GM21390 (cell line): ENCODE data around the gene SHISA9.
"Not testable (repeated sequence)": the region's sequence is repeated elsewhere in the genome, so short reads cannot be mapped to it uniquely, and the experiment has no call there.

ENCODE experiments used
- ATAC-seq: cut with Tn5 transposase; IDR thresholded peaks from one replicate; pipeline ENCODE4 v1.9.1; 2021; ENCODE audit not compliant: unreplicated experiment

The SHISA9 gene

DNA sequence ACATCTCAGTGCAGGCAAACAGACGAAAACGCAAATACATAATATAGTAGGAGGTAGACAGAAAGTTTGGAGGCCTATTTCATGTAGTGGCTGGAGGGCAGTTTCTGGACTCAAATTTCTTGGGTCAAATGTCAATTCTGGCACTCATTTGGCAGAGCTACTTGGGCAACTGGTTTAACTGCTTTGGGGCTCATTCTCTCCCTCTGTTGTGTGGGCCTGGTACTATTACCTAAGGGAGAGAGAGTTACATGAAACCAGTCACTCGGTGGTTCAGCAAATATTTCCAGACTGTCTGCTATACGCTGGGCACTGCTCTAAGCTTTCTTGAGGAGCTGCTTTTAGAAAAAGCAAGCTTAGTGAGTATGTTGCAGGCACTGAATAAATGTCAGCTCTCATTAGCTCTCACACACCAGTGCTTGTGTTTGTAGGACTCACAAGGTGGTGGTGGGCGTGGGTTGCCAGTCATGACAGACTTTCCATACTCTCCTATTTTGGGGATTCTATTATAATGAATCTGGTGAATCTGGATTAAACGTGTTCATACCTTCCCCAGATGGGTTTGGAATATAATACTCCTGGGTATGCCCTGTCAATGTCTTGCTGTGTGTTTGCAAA lies 1.8 kb upstream of the SHISA9 start:
- ATAC-seq, result no peak

DNA sequence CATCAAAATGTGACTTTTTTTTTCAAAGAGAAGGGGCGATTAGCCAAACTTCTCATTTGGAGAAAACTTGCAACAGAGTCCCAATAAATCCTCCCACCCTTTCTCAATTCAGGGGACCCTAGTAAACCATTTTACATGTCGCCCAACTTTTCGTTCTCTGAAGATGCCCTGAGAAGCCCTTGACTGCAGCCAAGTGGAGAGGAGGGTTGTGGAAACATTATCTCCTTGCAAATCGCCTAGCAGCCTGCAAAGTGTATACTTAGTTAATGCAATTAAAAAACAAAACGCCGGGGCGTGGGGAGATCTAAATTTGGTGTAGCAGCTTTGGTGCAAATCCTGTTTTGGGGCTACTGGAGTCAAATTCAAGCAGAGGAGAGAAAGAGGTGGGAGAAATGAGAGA lies 1.2 kb upstream of the SHISA9 start:
- no peak for ATAC-seq

DNA sequence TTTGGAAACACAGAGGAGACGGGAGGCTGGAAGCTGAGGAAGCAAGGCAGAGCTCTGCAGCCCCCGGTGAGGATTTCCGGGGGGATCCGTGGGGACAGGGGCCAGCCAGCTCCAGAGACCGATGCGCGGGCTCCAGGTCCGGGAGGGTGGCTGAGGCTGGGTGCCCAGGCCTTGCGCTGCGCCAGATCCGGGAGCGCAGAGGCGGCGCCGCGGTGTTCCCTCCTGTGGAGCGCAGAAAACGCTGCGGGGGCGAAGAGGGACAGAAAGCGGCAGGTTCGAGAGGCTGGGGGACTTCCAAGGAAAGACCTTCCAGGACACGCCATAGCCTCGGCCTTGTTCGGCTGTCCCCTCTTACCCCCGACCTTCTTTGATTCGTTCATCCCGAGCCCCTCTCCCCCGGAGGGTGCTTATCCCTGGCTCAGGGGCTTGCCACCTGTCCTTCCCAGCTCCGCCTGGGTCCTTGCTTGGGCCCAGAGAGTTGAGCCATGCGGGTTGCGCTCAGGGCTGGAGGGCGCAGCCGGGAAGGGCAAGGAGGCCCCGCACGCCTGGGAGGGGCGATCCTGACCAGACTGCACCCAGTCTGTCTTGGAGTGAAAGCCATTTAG lies 697 bp upstream of the SHISA9 start:
- no peak for ATAC-seq

DNA sequence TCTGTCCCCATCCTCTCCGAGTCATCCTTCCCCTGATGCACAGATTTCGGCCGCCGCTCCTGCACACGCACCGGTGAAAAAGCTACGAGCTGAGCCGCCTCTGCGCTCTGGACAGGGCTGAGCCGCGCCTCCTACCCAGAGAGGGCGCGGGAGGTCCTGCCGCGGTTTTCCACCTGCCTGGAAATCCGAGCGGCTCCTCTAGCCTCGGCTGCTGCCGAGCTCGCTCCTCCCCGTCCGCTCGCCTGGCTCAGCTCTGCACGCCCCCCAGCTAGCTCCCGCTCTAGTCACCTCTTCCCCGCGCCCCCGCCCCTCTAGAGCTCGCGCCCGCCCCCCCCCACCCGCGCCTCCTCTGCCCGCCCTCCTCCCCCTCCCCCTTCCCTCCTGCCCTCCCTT lies 198 bp upstream of the SHISA9 start:
- no peak for ATAC-seq

DNA sequence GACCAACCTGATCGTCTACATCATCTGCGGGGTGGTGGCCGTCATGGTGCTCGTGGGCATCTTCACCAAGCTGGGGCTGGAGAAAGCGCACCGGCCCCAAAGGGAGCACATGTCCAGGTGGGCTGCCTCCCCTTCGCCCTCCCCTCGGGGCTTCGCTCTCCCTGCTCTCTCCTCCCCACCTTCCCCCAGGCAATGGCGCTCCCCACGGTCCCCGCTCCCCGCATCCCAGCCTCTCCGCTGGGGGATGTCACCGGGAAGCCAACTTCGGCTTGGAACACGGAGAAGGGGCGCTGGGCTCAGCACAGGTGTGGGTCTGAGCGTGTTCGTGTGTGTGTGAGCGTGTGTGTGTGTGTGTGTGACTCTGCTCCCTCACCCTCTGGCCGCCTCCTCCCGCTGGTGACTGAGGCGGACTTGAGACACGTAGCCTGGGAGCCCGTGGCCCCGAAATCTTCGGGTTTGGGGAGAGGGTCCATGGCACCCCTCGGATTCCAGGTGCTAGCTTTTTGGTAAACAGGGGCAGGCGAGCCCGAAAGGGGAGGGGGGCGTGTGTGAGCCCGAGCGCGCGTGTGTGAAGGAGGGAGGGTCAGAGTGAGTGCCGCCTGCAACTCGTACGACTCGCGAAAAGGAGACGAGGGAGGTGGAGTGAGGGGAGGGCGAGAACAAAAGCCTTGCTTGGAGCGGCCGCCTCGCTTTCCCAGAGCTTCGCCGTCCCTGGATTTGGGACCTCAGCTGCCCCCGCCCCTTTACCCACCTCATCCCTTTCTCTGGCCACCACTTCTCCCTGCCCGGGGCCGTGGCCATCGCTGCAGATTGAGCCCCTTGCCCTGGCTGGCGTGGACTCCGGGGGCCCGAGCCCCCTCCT lies 1.3 kb downstream of the SHISA9 start:
- no peak for ATAC-seq

DNA sequence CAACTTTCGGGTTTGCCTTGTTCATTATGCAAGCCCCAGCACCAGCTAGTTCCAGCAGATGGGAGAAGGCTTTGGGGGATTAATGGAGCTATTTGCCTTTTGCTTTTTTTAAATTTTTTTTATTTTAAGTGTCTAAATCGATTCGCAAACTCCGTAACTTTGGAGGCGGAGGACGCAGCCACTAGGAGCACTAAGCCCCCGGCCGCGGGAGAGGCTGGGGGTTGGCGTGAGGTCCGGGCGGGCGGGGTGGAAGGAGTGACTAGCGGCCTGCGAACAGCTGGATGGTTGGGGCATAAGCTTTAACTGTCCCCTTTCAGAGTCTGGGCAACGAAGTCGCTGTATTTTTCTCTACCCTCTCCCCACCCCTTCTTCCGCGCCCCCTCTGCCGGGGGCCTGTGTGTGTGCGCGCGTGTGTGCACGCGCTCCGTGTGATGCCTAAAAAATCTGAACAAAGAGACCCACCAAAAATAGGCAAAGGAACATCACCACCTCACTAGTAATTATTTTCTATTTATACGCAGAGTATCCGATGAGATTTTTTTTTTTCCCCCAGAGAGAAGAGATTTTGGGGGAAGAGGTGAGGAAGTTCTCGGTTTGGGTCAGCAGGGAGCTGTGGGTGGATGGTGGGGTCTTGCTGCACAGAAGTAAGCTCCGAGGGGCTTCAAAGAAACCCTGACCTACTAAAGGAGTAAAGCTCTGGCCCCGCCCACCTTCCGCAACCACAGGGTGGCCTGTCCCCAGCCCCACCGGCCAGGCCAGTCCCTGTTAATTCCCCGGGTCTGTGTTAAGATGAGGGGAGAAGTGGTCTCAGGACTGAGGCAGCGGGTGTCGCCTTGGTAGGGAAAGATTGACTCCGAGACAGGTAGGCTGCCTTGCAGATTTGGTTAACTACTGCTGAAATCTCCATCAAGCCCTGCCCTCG lies 2.3 kb downstream of the SHISA9 start:
- ATAC-seq, result no peak

DNA sequence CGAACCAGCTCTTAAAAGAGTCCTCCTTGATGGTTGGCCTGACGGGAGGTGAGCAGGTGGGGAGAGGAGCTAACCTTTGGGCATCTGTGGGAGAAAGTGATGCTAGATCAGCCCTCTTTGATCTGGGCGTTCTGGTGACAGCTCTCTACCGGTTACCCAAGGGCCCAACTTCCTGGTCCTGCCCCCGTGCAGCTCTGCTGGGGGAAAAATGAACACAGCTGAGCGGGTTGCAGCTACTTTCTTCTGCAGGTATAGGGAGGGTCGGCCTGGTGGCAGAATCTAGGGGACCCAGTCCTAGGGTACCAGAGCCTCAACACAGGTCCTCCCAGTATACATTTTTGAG lies 2.9 kb downstream of the SHISA9 start:
- no peak for ATAC-seq

DNA sequence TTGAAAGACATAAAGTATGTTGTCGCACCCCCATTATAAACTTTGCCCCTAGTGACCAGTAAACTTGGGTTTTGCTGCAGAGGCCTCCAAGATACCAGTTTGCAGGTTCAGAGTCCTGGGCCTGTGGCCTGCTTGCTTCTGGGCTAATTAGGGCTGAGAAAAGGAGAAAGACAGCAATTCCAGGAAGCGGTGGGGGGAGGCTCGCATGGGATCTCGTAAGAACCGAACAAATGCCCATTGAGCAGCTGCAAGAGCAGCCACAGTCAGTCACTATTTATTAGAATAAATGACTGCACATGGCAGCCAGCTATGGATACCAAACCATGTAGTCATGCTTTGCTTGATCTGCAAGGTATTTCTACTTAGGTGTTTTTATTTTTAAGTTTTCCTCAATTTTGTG lies 4.9 kb downstream of the SHISA9 start:
- no peak for ATAC-seq

DNA sequence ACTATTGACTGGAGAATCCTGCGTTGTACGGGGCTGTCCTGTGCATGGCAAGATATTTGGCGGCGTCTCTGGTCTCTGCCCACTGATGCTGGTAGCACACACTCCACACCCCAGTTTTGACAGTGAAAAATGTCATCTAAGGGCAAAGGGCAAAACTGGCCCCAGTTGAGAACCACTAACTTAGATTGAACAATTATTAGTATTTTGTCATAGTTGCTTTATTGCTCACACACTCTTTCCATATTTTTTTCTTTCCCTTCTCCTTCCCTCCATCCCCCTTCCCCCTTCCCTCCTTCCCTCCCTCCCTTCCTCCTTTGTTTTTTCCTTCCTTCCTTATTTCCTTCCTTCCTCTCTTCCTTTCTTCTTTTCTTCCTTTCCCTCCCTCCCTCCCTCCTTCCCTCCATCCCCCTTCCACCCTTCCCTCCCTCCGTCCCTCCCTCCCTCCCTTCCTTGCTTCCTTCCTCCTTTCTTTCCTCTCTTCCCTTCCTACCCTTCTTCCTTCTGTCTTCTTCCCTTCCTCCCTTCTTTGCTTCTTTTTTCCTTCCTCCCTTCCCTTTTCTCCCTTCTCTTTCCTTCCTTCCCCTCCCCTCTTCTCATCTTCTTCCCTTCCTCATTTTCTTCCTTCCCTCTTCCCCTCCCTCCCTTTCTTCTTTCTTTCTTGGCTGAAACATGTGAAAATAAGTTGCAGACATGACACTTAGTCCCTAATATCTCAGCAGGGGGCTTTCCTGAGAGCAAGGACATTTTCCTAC lies 5.5 kb downstream of the SHISA9 start:
- no peak for ATAC-seq

DNA sequence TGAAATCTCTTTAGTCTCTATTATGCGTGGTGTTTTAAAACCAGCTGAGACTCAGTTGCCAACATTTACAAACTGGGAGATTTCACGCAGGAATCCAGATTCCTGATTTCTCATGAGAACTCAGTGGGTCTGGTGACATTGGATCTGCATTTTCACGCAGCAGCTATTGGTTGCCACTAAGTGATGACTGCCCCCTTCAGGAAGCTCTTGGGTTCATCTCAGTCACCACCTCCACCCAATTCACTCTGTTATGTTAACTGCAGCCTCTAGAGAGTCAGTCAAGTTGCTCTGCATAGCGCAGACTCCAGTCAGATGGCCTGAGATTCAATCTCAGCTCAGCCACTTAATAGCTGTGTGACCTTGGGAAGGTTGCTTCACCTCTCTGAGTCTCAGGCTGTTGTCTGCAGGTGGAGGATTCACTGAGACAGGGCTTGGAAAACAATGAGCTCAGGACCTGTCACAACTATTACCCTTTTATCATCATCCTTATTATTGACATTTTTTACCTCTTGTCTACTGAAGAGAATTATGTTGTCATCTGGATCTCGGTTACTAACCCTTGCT lies 6.4 kb downstream of the SHISA9 start:
- no peak for ATAC-seq

DNA sequence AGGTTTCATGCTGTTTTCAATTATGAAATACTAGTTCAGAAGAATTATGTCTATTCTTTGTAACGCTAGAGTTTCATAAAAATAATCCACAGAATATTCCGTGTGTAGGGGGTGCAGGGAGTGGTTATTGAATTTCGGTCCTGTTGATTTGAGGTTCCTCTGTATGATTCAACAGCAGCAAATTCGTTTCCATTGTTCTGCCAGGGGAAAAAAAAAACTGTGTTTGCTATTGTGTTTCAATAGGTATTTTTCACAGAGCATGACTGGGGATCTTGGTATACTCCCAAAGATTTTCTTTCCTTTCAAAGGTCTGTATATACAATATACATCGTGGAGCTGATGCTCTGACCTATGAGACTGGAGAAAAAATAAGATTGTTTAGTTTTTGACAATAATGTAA lies 15.8 kb downstream of the SHISA9 start:
- ATAC-seq, result no peak

DNA sequence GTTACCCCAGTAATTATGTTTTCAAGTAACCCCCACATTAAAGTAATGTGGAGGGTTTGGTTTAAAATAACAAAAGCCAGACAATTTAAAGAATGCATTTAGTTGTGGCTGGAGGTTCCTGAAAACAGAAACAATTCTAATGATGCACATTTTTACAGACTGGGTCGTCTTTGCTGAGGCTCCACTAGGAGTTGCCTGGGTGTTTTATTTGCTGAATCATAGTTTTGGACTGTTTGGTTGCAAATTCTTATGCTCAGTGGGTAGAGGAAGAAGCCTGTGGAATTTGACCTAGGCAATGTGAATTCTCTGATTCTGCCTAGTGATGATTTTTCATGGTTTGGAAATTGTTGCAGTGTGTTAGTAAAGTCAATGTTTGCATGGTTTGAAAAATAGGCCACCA lies 16.3 kb downstream of the SHISA9 start:
- no peak for ATAC-seq

DNA sequence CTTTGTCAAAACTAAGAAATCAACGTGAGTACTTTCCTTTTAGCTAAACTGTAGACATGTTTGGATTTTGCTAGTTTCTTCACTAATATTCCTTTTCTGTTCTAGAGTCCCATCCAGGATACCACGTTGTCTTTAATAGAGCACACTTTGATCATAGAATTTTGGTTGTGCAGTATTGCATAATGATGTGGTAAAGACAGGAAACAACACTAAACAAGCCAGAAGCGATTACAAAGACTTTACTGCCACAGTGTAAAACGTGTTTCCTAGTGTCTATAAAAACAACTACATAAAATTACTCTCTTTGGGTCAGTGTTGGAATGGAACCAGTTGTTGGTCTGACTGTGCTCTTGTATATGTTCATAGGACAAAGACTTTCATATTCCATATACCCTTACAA lies 19.3 kb downstream of the SHISA9 start:
- ATAC-seq, result no peak

DNA sequence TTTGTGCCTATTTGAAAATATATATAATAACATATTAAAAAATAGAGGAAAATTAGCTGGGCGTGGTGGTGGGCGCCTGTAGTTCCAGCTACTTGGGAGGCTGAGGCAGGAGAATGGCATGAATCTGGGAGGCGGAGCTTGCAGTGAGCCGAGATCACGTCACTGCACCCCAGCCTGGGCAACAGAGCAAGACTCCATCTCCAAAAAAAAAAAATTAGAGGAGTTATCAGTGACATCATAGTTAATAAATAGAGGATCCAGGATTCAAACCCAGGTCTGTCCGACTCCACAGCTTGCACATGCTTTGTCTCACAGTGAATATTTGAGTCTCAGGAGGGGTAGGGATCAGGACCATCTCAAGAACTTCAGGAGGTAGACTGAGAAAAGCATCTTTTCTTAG lies 22.2 kb downstream of the SHISA9 start:
- ATAC-seq, result not testable (repeated sequence)

DNA sequence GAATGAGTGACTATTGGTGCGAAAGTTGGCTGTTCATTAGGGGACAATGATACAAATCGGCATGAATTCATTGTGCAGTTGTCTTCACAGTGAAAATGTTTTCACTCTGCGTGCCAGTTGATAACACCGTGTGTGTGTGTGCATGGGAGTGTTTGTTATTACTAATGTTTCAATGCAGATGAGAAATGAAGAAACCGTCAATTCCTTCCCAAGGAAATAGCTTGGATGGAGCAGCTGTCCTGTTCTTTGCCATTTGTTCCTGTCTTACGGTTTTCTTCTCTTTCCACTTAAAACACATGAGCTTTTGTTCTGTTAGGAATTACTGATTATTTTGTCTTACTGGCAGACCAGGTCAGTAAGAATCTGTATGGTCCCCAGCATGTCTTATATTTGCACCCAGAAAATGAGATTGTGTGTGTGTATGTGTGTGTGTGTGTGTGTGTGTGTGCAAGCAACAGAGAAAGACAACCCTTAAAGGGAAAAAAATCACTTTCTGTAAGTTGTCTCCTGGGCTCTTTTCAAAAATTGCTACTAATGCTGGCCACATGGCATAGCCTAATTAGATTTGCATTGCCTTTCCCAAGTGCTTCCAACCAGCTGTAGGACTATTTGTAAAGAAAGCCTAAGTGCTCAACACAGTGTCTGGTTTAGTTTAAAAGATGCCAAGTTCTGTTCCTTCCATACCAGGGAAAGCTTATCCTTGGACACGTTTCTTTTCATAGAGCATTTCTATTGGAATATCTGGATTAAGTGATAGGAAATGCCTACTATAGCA lies 23.8 kb downstream of the SHISA9 start:
- ATAC-seq, result no peak

DNA sequence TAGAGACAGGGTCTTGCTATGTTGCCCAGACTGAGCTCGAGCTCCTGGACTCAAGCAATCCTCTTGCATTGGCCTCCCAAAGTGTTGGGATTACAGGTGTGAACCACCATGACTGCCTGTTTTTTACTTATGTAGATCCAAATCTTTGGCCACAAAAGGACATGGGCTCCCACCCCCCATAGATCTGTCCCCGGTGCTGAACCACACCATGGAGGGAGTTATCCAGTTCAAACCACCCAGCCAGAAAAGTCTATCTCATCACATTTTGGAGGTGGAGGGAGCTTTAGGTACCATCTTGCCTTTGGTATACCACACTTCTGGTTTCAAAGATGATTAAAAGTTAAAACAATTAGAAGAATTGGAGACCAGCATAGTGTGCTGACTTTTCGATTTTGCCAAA lies 26.2 kb downstream of the SHISA9 start:
- ATAC-seq, result no peak

DNA sequence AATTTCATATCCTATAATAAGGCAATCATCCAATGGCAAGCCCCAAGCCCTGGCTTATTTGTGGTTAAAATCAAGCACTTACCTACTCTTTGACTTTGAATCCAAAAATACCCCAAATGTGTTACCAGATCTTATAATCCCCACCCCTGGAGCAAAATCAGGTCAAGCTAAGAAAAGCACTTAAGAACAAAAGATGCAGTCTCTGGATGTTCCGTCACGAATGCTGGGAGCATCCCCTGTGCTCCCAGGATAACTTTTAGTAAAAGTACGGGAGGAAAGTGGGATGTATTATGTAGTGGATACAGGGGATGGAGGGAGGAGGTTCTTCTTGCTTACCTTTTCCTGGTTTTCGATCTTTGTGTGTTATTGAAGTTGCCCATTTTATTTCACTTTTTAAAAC lies 29.5 kb downstream of the SHISA9 start:
- no peak for ATAC-seq

DNA sequence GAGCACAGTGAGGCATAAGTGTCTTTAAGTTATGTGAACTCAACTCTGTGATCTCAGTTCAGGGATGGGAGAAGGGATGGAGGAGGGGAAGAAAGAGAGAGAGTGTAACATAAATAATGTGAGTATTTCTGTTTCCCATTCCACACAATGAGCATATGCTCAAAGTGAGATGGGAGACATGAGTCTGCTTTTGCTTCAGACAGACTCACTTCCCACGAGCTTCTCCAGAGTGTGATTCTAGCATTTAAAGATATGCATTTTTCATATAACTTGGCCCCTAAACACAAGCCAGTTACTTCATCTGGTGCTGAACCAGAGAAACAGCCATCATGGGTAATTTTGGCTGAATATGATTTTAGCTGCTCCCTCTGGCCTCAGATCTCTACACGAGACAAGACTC lies 35.0 kb downstream of the SHISA9 start:
- ATAC-seq, result no peak

DNA sequence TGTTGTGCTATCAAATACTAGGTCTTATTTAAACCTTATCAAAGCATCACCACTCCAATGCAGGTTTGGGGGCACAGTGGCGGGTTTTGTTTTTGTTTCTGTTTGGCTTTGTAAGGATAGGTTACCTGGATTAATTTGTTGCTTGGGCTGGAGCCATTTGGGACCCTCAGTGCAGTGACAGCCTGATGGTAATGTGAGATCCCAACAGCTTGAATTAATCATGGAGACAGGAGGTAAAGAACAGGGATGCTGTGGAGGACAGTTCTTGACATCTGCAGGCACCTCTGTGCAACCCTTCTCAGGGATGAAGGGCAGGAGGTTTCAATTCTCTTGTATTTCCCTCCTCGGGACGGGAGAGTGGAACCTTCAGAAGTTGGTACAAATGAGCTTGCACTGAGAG lies 40.5 kb downstream of the SHISA9 start:
- no peak for ATAC-seq

DNA sequence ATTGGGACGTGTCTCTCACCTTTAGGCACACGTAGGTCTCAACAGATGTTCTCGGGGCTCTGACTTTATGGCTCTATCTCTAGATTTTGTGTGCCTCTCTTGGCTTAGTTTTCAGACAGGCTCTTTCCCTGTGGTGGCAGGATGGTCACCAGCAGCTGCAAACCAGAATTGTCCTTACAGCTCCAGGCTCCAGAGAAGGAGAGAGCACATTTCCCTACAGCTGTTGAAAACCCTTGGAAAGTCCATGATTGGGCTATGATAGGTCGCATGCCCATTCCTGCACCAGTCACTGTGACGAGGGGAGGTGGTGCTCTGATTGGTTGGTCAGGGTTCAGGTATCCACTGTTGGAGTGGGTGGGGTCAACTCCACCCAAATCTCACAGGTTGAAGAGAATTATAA lies 41.5 kb downstream of the SHISA9 start:
- ATAC-seq, result no peak
